ENCODE data around the gene TMEM170B.

TMEM170B gene

DNA sequence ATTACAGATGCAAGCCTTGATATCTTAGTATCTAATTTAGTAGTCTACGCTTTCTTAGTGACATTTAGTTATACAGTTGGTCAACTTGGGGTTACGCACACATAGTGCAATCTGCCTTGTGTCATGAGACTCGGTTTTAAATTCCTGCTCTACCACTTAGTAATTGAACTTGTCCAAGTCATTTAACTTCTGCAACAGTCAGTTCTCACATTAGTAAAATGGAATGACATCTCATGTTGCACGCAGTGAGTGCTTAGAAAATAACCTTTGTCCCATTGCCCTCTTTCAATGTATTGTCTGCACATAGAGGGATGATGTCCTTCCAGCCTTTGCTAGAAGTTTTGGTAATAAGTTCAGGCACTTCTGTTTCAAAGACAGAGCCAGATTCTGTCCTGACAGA, 48.6 kb downstream of the TMEM170B start:
- no peak for DNase-seq (ENCODE audit: low spot score)

DNA sequence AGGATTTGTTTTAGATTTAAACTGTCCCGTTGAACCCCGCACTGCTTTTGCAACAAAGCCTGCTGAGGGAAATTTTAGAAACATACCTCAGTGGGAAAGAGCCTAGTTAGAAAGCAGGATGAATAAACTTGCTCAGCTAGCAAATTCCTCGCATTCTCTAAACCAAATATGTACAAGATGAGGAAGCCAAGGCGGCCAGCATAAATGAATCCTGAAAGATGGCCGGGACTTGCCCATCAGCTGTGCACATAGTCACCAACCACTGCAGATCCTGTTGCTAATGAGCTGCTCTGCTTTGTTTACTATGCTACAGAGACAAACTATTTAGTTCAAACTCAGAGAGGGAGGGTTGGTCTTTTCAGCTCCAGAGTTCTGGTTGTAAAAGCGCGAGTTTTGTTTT, 49.0 kb downstream of the TMEM170B start:
- peak; percentile 77 for DNase-seq (ENCODE audit: low spot score)

DNA sequence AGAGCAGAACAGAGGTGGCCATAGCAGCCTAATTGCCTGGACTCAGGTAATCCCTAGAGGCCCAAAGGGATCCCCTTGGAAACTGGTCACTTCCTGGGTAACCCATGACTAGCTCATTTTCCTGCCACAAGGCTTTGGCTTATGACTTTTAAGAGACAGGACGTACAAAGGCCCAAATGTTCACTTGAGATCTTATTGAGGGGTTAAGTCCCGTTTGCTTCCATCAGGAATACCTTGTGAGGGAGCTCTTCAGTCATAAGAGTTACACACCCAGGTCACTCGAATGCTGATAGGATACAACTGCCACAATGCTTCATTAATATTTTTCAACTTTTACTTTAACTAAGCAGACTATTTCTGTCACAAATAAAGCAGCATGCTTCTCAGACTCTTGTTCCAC, 51.7 kb downstream of the TMEM170B start:
- no peak for DNase-seq (ENCODE audit: low spot score)

DNA sequence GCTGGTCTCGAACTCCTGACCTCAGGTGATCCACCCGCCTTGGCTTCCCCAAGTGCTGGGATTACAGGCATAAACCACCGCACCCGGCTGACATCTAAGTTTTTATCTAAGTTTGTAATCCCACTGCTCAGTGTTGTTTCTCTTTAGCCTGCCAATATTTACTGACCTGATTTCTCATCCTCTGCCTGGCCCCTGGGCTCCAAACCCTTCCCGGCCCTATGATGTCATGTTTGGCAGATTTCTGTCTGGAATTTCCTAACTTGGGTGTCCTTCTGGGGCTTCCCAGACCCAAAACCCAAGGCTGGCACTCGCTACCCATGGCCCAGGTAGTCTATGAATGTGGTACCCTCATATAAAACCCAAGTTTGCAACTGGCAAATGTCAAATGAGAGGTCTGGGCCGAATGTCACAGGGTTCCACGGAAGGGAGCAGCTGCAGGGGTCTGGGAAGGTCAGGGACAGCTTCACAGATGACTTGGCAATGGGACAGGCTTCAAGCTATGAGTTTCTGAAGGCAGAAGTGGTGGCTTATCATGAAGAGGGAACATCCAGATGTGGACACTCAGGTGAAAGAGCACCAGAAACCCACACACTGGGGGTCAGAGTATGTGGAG, 54.9 kb downstream of the TMEM170B start:
- no peak for DNase-seq (ENCODE audit: low spot score)

DNA sequence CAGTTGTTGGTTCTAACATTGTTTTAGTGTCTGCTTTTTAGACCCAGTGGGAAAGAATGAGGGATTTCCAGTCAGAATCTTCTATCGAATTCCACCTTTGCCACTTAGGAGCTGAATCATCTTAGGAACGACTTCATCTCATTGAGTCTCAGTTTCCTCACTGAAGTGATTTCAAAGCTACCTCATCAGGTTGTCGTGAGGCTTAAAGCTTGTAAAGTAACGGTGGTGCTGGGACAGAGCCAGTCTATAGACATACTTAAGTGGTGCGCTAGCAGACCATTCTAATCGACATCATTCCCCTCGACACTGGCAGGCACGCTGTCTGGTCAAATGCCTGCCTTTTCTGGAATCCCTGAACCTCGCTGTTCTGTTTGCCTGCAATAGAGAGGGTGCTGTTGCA, 55.5 kb downstream of the TMEM170B start:
- DNase-seq (ENCODE audit: low spot score), result no peak

DNA sequence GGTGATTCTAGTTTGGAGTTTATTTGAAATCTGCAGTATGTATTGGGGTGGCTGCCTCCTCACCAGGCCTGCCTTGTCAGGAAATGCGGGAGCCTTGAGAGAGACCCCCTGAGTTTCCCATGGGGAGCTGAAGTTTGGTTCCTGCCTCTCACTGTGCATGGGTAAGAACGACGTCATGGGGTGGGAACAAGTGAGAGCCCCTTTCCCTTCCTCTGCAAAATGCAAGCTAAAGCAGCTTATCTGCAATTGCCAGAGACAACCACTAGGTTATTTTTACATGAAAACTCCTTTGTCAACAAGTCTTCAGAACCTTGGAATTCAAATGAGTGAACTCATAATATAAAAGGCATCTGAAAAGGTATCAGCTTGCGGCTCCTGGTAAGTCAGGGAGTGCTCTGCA, 58.4 kb downstream of the TMEM170B start:
- no peak for DNase-seq (ENCODE audit: low spot score)

DNA sequence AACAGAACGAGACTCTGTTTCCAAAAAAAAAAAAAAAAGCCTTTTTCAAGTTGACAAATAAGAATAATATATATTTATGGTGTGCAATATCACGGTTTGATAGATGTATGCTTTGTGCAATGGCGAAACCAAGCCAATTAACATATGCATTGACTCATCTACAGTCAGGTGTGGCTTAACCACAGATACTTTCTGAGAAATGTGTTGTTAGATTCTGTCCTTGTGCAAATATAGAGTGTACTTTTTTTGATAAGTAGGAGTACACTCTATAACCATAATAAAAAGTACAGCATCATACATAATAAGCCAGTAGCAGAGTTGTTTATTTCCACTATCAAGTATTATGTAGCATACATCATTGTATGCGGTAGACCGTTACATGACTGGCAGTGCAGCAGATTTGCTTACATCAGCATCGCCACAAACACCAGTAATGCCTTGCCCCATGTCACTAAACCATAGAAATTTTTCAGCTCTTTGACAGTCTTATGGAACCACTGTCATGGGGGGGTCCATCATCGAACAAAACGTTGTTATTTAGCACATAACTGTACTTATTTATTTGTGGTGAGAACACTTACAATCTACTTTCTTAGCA, 59.2 kb downstream of the TMEM170B start:
- DNase-seq (ENCODE audit: low spot score), result no peak

DNA sequence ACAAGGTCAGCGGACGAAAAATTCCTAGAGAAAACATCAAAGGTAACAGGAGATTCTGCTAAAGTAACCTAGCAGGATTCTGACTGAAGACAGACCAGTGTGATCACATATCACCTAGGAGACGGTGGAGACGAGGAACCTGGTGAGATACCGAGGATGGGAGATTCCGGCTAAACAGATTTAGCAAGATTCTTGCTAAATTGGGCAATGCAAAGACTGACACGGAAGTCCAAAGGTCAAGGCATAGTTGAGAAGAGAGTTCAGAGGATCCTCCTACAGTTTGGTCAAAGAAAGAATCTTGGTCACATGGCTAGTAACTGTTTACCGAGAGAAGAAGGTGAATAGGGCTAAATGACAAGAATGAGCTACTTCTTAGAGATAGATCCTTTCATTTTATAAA, 61.1 kb downstream of the TMEM170B start:
- no peak for DNase-seq (ENCODE audit: low spot score)

DNA sequence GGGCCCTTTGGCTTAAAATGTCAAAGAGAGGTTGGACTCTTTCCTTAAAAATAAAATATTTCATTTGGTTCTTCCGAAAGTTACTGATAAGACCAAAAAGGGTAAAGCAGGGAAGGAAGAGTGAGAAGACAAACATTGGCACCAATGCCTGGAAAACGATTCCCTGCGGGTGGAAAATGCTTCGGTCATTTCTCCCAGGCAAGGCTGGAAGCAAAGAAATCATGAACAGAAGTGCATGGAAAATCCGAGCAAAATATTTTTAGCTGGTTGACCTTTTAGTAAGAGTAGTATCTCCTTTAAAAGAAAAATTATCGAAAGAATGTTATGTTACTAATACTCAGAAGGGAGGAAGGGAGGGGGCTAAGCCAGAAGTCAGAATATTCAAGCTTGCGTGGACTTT, 62.7 kb downstream of the TMEM170B start:
- DNase-seq (ENCODE audit: low spot score), result no peak

DNA sequence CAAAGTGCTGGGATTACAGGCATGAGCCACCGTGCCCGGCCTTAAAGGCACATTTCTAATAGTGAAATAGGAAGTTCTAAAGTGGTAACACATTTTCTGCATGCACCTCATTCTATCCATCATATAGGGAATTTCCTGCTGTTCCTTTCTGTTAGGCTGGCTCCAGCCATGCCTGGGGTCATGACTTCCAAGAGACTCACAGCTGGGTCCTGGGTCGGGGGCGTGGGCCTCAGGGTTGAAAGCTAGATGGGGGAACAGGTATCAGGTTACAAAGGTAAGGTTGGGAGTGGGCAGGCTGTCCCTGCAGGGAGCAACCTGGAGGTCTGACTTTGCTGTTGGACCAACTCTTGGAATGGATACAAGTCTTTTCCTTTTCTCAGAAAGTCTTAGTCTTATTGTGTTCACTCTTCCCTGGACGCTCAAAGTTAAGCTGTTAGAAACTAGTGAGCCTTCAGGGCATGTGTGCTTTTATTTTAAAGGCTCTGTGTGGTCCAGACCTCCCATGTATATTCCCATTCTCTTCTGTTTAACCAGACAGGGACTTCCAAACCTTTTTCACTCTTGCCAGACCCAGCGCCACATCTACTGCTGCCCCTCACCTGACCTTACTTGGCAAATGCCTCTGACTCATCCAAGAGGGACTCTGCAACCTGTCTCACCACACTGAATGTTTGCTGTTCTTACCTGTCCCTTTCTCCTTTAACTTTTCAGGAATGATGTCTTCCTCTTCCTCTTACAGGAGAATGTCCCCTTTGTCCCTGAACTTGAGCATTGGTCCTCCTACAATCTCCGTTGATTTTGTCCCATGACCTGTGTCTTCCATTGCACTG, 64.4 kb downstream of the TMEM170B start:
- no peak for DNase-seq (ENCODE audit: low spot score)

DNA sequence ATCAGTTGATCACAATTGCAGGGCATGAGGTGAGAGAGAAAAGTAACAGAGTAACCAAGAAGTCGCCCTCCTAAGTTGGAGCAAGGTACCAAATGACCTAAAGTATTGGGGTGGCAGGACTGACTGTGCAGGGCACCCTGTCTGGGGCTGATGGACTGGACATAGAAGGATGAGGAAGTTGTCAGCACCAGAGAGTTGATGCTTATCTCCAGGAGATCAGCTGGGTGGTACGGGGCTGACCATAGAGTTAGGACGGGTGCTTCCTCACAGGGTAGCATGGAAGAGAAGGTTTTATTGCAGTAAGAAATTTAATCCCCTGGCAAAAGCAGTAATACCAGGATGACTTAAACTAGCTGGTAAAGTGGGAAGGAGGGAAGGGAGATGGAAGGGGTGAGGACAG, 66.7 kb downstream of the TMEM170B start:
- DNase-seq (ENCODE audit: low spot score), result no peak

DNA sequence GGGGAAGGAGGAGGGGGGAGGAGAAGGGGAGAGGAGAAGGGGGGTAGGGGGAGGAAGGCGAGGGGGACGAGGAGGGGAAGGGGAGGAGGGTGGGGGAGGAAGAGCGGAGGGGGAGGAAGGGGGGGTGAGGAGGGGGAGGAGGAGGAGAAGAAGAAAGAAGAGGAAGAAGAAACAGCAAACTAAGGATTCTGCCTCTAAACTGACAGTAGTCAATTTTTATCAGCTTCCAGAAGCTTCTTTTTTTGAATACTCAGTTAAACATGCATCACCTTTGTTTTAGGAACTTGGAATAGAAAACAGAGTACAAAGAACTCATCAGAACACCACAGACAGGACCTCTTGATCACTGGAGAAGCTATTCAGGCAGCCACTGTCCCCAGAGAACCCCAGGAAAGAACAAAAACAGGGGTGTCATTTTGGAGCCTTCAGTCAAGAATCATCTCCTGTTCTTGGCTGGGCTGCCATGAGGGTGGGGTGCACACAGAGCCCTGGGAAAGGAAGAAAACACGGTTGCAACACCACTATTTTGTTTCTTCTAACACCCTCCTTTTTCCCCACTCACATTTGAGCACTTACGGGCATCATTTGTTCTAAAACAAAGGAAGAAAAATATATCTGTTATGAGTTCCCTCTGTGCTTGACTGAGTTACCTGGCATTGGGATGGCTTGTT, 67.4 kb downstream of the TMEM170B start:
- no peak for DNase-seq (ENCODE audit: low spot score)

DNA sequence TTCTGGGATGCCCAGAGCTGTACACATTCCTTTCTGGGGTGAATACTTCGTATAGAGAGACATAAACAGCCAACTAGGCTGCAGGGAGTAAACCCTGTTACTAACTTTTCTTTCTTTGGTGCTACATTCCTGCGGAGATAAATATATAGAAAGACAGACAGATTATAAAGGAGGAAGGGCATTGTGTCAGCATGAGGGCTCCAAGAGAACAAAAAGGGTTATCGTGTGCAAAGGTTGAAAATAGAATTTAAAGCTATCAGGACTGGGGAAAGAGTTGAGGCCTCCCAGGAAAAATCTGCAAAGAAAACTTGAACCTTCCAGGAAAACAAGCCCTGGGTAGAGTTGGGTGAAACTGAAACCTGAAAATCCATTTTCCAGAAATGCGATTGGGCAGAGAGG, 68.0 kb downstream of the TMEM170B start:
- DNase-seq (ENCODE audit: low spot score), result no peak

DNA sequence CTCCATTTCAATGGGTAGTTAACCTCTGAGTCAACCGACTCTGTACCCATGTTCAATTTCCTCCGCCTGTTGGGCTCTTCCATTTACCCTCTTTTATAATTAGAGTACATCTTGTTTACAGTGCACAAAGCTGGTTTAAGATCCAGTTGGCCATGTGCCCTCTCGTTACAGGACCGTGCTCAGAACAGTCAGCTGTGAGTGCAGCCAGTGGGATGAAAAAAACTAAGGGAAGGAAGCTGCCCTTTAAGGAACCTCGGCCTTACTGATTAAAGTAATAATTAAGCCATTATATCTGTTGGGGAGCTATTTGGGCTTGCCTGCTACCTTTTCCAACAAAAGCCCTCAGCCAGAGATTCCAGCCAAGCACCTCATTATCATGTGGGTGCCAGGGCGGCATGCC, 68.8 kb downstream of the TMEM170B start:
- no peak for DNase-seq (ENCODE audit: low spot score)

DNA sequence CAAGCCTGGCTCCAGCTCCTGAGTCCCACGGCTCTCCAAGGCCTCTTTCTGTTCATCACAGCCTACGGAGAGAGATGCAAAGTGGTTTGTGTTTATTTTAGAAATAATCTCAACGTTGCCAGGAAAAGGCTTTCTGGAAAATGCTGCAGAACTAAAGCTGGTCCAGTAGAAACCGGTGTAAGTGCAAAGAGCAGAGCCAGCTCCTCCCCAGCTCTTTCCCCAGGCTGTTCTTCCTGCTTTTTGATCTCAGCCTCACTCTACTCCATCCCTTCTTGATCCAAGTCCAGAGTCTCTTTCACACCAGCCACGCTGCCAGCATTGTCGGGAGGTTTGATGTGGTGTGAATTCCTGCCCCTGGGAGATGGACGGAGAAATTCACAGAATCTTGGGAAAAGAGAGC, 69.8 kb downstream of the TMEM170B start:
- DNase-seq (ENCODE audit: low spot score), result no peak

DNA sequence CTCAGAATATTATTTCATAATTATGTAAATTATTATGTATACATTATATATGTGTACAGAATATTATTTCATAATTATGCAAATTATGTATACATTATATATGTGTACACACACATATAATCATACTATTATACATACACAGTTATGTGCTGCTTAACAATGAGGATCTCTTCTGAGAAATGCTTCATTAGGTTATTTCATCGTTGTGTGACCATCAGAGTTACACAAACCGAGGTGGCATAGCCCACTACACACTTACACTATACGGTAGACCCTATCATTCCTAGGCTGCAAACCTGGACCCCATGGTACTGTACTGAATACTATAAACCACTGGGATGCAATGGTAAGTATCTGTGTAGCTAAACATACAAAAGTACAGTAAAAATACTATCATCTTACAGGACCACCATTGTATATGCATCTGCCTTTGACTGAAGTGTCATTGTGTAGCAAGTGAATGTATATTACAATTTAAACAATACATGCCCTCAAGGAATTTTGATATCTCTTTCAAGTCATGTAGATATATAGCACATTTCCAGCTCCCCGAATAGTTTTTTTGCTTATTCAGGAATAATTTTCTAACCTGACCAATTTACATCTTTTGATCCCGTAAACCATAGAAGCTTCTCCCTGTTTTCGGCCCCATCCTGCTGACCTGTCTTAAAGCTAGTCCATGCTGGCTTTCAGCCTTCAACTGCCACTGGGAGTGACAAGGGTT, 71.2 kb downstream of the TMEM170B start:
- DNase-seq (ENCODE audit: low spot score), result no peak

DNA sequence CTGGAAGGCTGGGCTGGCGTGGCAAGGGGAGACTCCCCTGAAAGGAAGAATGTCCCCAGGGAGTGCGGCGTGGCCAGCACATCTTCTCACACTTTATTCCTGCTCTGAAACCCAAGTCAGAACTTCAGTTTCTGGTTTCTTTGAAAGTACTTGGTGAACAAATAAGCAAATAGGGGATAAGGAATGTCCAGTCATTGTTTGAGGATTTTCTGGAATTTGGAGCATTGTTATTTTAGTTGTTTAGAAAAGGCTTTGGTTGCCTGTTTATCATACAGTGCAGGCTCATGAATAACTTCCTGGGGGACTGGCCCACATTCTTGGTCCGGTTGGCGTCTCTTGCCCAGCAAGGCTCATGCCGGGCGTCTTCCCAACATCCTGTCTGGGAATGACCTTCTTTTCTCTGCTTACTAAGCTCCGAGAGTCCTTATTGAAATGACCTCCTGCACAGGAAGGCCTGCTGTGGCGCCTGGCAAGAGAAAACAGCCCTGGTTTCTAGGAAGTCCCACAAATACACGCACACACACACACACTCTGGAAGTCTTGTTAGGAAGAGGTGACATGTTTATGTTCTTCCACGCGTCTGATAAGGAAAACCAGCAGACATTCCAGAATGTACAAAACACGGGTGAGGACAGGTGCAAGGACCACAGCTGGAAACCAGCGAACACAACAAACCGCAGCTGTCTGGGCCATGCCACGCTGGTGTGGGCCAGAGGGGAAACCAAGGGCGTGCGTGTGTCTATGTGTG, 71.9 kb downstream of the TMEM170B start:
- DNase-seq (ENCODE audit: low spot score), result peak; percentile 82

DNA sequence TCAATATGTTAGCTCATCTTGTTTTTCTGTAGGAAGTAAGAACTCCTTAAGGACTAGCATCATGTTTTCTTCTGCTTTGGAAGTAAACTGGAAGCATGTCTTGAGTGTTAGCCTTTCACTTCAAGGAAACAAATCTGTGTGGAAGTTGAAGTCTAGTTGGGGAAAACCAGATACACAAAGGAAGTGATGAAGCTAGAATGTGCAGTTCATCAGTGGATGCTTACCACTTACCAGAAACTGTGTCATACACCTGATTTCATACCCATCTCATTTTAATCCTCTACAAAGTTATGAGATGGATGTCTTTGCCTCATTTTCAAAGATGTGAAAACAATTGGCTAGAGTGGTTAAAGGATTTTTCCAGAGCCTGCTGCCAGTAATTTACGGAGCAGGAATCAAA, 75.8 kb downstream of the TMEM170B start:
- DNase-seq (ENCODE audit: low spot score), result no peak

DNA sequence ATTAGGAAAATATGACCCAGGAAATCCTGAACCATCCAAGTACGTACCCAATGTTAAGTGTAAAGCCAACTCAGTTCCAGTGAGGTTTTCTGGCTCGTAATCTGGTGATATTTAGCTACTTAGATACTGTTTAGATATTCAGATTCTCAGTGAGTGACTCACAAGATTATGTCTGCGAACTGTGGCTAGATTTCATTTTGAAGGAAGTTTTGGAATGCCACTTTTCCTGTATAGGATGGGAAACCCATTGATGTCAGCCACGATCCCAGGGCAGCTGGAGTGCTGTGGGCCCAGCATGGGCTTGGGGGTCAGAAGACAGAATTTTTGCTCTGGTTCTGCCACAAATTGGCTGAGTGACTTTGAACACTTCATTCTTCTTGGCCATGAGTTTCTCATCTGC, 76.3 kb downstream of the TMEM170B start:
- peak; percentile 61 for DNase-seq (ENCODE audit: low spot score)

DNA sequence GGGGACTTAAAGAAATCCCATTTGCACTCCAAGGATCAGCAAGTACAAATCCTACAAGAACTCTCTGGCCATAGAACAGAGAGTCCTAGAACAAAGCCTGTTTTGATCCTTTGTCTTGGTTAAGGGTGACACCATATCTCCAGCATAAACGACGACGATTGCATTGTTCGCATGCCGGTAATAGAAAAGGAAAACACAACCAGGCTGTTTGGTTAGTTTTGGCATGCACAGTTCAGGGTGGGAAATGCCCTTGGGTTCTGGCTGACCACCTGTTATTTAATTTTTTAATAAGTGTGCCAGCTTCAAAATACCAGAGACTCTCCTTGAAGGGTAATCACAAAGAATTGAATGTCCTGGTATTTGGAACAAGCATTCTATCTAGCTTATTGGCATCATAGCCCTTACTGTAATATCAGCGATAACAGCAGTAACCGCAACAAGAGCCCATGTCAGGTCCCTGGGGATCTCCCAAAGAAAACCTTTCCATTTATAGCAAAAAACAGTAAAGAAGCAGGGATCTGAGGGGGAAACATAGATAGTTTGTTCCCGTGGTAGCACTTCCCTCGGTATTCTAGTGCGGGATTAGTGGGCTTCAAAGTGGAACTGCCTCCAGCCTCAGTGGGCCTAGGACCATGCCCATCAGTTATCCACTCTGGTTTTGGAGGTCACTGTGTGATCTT, 77.1 kb downstream of the TMEM170B start:
- no peak for DNase-seq (ENCODE audit: low spot score)

DNA sequence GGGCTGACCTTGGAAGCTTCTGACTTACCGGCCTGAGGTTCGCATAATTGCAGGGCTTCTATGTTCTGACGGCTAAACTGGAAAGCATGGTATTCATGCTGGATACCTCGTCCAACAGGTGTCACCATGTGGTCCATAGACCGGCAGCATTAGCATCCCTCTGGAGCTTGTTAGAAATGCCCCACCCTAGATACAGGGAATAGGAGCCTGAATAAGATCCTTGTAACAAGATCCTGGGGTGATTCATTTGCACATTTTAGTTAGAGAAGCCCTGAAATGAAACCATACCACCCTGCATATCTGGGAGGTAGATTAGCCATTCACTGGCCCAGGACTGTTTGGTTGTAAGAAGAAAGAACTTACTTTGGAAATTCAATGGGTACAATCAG, 77.7 kb downstream of the TMEM170B start:
- DNase-seq (ENCODE audit: low spot score), result no peak

Measured in GM03348 (cell line).